PFSK-1 (cell line): Measurements from ENCODE around the gene HBP1.

Experiments used
- POLR2AphosphoS5 ChIP-seq: IDR thresholded peaks from 2 replicates; pipeline ENCODE4 v1.6.1; 2012; ENCODE audit warnings: low read depth, mild to moderate bottlenecking, control low read depth, low read length, moderate library complexity
- SIN3A ChIP-seq: IDR thresholded peaks from 2 replicates; pipeline ENCODE4 v1.6.1; 2012; ENCODE audit warnings: mild to moderate bottlenecking, low read length, moderate library complexity, borderline replicate concordance; ENCODE audit not compliant: insufficient read depth
- TAF1 ChIP-seq: IDR thresholded peaks from 2 replicates; pipeline ENCODE4 v1.6.1; 2012; ENCODE audit warnings: low read length, control low read depth, borderline replicate concordance; ENCODE audit not compliant: insufficient read depth
- TF ChIP-seq, protein P1 (sequence below), 2 experiments: IDR thresholded peaks; 2 replicates each; pipeline versions ENCODE4 v1.6.1 to v1.8.0; 2011 to 2012; ENCODE audit warnings: low read depth in 2 of 2, low read length in 2 of 2, control low read depth in 1 of 2, inconsistent platforms in 1 of 2, mild to moderate bottlenecking in 1 of 2, moderate library complexity in 1 of 2; ENCODE audit not compliant: insufficient read depth in 1 of 2

DNA sequence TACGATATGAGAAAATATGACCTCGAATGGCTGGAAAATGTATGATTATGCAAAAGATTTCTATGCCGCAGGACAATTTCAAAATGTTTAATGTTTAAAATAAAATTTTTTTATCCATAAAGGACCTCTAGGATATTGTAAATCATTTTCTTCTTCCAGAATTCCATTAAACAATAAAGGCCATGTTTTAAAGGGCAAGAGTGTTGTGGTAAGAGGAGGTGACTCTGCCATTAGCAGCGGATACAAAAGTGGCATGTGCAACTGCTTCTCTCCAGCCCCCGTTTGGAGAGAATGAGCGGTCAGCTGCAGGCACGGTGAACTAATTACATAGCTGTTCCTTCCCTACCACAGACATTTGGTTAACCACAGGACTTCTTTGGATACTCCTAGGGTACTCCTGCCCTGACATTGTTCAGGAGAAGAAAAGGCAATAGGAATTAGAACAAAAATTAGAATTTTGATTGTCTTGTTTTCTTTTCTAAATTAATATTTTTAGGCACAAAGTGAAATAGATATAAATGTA is 63.8 kb downstream of the HBP1 start:
- no peak for TF ChIP-seq POLR2AphosphoS5
- TF ChIP-seq, protein P1, sequence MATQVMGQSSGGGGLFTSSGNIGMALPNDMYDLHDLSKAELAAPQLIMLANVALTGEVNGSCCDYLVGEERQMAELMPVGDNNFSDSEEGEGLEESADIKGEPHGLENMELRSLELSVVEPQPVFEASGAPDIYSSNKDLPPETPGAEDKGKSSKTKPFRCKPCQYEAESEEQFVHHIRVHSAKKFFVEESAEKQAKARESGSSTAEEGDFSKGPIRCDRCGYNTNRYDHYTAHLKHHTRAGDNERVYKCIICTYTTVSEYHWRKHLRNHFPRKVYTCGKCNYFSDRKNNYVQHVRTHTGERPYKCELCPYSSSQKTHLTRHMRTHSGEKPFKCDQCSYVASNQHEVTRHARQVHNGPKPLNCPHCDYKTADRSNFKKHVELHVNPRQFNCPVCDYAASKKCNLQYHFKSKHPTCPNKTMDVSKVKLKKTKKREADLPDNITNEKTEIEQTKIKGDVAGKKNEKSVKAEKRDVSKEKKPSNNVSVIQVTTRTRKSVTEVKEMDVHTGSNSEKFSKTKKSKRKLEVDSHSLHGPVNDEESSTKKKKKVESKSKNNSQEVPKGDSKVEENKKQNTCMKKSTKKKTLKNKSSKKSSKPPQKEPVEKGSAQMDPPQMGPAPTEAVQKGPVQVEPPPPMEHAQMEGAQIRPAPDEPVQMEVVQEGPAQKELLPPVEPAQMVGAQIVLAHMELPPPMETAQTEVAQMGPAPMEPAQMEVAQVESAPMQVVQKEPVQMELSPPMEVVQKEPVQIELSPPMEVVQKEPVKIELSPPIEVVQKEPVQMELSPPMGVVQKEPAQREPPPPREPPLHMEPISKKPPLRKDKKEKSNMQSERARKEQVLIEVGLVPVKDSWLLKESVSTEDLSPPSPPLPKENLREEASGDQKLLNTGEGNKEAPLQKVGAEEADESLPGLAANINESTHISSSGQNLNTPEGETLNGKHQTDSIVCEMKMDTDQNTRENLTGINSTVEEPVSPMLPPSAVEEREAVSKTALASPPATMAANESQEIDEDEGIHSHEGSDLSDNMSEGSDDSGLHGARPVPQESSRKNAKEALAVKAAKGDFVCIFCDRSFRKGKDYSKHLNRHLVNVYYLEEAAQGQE (IDR thresholded peaks at IDR 0.05; ENCODE audit: insufficient read depth in 1 of 2, low read depth in 2 of 2, low read length in 2 of 2) = no peak
- TF ChIP-seq TAF1 = no peak
- no peak for TF ChIP-seq SIN3A
